Stimulated activated CD4-positive, alpha-beta T cell treated with anti-CD3 and anti-CD28 coated beads, Interleukin-2, amount 100 ng/mL, for 4 hours (primary cell): ENCODE results near the gene MICALL2.

ENCODE experiments used
- DNase-seq: peaks from one replicate; pipeline ENCODE4 v3.0.0-alpha.2; 2020; ENCODE audit warnings: low read depth

The MICALL2 gene

DNA sequence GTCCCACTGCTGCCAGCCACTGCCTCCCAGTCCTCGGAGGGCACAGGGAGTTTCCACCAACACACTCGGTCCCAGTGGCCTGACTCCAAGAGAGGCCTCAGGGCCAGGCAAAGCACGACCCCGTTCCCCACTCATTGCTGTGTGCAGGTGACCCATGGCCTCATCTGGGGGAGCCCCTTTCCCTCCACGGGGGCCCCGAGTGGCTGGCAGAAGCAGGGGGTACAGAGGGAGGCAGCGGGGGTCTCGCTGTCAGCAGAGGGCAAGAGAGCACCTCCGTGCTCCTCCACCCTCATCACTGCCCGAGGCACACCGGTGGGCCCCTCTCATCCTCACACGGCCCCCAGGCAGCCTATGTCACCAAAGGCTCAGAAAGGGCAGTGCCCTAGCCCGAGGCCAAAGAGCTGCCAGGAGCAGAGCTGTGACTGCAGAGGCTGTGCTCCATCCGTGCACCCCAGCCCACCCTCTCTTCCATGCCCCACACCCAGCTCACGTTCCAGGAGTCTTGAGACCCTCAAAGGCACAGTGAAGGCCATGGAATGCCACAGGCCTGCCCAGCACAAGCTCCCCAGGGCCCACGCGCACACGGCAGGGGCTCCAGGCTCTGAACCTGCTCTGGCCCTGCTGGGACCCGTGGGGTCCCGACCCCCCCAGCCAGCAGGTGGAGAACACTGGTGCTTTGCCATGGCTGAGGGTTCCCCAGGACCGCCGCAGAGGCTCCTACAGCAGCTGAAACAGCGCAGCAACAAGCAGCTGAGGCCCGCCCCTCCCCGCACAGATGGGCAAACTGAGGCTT lies 25.9 kb downstream of the MICALL2 start:
- no peak for DNase-seq

DNA sequence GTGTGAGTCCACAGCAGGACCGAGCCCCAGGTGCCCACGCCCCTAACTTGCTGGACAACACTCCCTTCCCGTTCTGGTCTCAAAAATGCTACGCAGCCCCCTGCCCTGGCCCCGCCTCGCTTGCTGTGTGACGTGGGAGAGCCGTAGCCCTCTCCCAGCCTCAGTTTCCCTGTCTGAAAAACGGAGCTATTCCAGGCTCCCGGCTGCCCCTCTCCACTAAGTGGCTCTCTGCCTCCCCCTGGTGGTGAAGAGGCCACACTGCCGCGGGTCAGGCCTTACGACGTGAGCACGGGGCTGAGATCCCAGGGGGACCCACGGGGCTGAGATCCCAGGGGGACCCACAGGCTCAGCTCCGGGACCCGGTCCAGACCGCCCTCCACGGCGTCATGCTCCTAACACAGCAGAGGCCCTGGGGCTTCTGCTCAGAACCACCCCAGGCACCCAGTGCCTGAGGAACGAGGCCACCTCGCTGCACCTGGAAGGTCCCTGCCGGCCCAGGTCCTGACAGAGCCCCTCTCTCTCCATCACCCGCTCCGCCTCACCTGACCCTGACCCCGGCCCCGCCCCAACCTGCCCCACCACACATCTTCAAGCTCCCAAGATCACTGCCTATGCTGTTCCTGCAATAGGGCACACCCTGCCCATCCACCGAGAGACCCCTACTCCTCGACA lies 26.7 kb downstream of the MICALL2 start:
- DNase-seq: peak; percentile 69

DNA sequence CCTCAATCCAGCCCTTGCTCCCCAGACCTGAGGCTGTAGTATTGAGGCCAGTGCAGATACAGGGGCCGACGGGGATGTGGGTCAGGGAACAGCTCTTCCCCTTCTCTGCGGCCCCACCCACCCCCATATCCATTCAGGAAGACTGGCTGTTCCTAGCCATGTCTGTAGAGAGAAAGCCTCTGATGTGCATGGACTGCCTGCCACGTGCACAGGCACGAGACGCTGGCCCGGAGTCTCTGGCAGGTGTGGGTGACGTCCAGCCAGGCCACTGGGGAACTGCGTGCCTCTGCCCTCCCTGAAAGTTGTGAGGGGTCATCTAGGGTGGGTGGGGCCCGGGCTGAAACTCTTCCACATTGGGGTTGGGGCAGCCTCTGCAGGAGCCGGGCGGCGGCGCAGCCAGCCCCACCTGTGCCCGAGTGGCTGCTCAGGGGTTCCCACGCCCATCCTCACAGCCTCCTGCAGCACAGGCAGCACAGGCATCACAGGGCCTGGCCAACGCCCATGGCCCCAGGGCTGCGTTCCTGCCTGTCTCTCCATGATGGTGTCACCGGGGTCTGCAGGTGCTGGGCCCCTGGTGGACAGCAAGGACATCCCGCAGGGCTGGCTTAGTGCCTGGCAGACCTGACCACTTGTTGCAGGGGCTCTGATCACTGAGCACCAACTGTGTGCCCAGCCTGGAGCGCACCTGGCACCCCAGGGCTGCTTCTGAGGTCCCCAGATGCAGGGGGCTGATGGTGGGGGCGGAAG lies 27.5 kb downstream of the MICALL2 start:
- no peak for DNase-seq

DNA sequence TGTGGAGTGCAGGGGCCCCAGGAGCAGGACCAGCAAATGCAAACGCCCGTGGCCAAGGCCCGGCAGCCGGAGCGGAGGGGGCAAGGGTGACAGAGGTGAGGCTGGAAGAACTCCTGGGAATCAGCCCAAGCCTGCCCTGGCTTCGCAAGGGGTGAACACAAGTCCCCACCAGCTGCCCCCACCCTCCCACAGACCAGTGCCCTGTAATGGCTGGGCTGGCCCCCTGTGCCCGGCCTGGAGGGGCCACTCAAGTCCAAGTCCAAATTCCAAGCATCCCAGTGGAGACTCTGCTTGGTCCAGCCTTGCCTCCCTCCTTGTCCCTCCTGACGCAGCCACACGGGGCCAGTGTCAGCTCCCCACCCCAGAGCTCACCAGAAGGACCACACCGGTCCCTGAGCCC lies 28.0 kb downstream of the MICALL2 start:
- DNase-seq: no peak

DNA sequence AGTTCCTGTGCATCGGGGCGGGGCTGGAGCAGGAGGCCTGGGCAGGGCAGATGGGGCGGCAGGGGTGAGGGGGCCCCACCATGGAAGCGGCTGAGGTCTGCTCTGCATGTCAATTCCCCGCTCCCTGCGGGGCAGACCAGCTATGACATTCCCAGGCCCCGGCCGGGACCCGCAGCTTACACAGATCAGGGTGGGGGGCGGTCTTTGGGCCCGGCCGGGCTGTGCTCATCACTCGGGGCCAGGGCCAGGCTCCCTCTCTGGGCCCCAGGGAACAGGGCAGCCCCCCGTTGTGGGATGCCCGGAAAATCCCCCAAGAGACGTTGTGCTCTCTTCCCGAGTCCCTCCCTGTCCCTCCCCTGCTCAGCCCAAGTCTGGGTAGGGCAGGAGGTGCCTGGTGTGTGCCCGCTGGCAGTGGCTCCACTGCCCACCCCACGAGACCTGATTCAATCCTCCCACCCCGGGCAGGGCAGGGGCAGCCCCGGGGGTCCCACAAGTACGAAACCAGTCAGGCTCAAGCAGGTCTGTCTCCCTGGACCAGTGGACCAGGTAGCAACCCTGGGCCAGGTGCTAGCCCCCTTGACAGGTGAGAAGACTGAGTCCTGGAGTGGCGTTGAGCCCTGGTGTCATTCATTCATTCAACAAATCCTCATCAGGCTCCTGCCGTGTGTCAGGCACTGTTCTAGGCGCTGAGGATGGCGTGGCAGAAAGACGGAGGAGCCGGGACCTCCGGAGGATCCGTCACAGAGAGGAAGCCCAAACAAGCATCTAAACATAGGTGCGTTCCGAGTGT lies 29.0 kb downstream of the MICALL2 start:
- no peak for DNase-seq

DNA sequence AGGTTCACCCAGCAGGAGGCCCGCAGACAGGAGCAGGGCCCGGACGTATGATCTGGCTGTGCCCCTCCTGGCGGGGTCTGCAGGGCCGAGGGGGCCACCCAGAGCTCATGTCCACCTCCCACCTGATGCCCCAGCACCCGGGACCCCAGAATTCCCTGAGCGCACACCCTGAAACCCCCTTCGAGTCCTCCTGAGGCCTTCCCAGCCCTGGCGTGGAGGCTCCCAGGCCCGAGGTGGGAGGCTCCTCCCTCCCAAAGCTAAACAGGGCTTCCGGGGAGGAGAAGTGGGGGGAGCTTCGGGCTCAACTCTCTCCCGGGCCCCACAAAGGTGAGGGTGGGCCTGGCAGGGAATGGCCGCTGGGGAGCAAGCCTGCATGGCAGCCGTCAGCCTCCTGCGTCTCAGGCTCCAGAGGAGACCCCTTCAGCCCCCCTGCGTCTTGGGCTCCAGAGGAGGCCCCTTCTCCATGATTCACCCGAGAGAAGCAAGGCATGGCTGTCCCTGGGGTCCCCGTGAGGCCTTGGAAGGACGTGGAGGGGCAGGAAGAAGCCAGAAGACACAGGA lies 30.2 kb downstream of the MICALL2 start:
- no peak for DNase-seq

DNA sequence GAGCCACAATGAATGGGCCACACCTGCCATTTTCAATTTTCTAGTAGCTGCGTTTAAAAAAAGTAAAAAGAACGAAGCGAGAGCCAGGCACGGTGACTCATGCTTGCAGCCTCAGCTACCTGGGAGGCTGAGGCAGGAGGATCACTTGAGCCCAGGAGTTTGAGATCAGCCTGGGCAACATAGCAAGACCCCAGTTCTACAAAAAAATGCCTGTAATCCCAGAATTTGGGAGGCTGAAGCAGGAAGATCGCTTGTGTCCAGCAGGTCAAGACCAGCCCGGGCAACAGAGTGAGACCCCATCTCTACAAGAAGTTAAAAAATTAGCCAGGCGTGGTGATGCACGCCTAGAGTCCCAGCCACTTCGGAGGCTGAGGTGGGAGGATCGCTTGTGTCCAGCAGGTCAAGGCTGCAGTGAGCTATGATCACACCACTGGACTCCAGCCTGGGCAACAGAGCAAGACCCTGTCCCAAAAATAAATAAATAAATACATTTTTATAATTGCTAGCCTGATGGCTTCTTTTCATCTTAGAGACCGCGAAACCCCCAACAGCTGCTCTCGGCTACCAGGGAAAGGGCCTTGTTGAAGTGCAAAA lies 32.1 kb downstream of the MICALL2 start:
- DNase-seq: no peak

DNA sequence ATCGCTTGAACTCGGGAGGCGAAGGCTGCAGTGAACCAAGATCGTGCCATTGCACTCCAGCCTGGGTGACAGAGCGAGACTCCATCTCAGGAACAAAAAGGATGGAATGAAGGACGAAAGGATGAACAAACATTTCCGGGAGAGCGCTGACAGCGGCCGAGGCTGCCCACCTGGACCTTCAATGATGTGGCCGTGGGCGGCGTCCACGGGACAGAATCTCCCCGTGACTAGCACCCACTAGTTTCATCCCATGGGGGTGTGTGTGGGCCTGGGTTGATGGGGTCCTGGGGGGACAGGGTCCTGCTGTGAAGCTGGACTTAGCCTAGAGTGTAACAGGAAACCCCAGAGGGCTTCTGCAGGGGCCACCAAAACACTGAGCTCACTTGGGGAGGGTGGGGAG lies 32.8 kb downstream of the MICALL2 start:
- DNase-seq: no peak

DNA sequence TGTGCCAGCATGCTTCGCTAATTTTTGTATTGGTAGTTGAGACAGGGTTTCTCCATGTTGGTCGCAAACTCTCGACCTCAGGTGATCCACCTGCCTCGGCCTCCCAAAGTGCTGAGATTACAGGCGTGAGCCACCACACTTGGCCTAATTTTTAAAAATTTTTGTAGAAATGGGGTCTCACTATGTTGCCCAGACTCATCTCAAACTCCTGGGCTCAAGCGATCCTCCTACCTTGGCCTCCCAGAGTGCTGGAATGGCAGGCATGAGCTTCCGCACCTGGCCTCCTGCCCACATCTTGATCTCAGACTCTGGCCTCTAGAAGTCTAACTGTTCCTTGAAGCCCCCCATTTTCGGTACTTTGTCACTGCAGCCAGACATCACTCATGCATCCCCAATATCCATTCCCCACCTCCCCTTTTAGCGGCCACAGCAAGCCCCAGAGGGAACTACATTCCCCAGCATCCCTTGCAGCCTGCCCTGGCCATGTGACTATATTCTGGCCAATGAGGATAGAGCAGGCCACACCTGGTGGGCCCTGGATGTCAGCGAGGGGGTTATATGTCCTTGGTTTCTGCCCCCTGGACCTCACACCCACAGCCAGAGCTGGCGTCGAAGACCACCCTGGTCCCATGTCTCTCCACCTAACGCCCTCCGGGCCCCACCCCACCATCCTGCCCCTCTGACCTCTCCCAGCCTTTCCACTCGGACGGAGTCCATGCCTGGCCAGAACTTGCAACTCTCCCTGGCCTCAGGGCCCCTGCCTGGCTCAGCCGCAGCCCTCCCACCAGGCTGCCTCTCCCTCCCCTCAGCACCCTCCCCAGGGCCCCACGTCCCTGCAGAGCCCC lies 33.8 kb downstream of the MICALL2 start:
- DNase-seq: no peak

DNA sequence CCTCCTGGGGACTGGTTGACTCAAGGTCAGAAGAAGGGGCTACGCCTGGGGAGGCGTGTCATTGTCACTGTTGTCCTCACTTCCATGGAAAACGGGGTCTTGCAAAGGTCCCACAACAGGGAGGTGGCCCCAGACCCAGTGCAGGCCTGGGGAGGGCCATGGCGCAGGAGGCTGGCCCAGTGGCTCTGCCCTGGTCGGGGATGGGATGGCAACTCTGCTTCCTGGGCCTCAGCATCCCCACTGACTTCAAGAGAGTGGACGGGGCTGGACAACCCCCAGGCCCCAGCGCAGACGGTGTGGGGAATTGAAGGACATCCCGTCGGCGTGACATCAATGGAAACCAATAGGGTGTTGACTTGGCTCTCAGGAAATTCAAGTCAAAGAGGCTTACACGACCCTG lies 35.2 kb downstream of the MICALL2 start:
- DNase-seq: no peak

DNA sequence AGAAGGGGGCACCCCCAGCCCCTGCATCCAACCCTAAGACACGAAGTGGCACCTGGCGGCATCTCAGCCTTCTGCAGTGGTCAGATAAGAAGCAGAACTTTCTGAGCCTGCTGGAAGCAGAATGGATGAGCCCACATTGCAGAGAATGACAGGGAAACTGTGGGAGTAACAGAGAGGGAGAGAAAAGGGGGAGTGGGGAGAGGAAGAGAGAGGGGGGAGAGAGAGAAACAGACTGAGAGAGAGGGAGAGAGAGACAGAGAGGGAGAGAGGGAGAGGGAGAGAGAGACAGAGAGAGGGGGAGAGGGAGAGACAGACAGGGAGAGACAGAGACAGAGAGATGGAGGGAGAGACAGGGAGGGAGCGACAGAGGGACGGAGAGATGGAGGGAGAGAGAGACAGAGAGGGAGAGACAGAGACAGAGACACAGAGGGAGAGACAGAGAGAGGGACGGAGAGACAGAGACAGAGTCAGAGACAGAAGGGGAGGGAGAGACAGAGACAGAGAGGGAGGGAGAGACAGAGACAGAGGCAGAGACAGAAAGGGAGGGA lies 35.9 kb downstream of the MICALL2 start:
- no peak for DNase-seq

DNA sequence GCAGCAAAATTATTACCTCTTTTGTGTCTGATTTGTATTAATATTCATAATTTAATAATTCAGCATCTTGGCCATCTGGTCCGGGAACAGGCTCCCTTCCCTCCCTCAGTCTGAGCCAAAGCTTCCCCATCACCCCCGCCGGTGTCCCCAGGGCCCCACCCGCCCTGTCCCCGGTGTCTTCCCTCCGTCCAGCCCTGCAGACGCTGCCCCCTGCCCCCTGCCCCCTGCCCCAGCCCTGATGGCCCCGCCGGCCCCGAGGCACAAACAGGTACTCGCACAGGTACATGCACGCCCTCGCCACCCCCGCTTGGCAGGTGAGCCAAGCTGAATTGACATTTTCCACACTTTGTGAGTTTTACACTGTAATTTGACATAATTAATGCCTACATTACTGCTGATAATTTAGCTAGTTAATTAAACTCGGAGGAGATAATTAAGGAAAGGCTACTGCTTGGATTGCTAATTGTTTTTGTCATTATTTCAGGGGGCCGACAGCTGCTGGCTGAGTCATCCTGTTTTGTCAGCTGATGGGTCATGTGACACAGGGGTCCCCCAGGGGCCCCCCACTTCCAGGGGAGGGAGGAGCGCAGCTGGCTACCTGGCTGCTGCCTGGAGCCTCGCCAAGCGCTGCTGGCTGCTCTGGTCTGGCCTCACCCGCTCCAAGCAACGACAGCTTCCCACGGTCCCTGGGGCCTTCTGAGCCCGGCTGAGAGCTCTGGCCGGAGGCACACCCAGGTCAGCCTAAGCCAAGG lies 36.6 kb downstream of the MICALL2 start:
- no peak for DNase-seq

DNA sequence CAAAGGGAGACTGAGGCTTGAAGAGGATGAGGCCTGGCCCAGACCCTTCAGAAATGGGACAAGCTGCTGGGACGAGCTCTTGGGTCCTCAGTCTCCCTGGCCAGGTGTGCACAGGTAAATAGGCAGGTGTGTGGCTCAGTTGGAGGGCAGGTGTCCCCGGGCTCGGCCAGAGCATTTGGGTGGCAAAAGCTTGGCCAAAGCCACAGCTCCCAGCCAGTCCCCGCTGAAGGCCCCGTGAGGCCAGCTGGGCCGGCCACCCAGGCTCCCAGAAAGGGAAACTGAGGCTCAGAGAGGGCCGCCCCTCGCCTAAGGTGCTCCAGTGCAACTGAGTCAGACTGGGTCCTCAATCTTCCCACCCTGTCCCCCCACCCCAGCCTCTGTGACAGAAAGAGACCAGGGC lies 37.3 kb downstream of the MICALL2 start:
- DNase-seq: no peak

DNA sequence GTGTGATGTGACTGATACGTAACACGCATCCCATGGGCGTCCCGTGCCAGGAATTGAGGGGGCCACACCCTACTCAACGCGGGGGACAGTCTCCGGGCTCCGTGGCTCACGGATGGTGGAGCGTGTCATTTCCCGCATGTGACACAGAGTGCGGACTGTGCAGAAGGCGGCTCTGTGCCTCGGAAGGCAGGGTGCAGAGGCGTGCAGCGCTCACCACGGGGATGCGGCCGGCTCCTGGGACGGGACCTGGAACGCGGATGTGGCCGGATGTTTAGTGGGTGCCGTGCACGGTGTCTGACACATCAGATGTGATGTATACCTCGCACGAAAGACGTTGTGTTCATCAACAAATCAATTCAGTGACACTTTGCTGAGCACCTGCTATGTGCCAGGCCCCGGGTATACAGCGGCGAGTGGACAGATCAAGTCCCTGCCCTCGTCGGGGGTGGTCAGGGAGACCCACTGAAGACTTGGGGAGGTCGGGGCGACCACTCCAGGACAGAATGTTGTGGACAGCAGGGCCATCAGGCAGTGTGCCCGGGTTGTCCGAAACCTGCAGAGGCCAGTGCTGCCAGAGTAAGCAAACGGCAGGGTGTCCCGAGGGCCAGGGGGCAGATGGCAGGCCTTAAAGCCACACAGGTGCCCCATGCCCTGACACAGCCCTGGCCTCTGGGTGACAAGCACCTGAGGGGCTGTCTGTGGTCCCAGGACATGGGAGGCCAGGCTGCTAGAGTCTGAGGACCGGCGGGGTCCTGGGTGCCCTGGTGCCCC lies 38.1 kb downstream of the MICALL2 start:
- DNase-seq: no peak

DNA sequence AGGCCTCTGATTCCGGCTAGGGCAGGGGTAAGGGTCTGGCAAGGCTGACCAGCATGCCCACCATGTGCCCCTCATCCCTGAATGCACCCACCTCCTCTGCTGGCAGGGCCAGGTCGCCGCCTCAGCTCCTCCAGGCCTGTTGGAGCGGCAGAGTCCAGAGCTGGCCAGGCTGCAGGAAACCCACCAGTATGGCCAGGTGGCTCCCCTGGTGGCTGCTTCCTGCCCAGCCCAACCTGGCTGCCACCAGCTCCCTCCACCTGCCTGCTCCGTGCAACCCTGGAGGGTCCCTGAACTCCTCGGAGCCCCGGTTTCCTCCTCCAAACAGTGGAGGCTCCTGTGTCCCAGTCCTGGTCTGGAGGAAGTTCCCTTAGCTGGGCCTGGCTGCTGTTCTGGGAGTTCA lies 39.6 kb downstream of the MICALL2 start:
- no peak for DNase-seq

DNA sequence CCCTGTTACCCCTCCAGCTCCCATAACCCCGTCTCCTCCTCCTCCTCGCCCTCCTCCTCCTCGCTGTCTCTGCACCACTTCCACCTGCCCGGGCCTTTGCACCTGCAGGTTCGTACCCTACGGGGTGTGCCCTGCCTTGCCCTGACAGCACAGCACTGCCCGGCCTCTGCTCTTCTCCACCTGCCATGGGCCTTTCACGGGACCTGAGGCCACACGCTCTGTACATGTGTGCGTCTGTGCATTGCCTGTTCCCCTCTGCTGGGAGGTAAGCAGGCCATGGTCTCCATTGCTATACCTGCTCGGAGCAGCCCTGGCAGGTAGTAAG lies 40.0 kb downstream of the MICALL2 start:
- no peak for DNase-seq

DNA sequence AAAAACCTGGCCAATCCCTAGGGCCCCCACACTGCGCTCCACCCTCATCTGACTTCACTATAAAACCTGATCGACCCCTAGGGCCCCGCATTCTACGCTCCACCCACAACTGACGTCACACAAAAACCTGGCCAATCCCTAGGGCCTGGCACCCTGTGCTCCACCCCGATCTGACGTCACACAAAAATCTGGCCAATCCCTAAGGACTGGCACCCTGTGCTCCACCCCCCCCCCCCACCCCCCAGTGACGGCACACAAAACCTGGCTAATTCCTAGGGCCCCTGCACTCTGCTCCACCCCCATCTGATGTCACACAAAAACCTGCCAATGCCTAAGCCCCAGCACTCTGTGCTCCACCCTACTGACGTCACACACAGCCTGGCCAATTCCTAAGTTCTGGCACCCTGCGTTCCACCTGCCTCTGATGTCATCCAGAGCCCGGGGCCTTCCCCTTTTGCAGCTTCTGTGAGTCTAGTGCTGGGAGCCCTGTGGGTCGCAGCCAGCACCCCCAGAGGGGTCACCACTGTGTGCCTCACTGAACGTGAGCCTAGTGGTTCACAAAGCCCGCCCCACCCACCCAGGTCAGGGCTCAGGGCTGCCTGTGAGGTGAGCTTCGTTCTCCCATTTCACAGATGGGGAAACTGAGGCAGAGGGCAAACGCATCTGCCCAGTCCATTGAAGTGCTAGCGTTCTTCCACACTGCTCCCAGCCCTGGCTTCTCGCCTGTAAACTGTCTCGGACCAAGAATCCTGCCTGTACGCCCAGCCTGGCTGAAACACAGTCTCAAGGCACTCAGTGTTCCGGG lies 40.6 kb downstream of the MICALL2 start:
- no peak for DNase-seq

DNA sequence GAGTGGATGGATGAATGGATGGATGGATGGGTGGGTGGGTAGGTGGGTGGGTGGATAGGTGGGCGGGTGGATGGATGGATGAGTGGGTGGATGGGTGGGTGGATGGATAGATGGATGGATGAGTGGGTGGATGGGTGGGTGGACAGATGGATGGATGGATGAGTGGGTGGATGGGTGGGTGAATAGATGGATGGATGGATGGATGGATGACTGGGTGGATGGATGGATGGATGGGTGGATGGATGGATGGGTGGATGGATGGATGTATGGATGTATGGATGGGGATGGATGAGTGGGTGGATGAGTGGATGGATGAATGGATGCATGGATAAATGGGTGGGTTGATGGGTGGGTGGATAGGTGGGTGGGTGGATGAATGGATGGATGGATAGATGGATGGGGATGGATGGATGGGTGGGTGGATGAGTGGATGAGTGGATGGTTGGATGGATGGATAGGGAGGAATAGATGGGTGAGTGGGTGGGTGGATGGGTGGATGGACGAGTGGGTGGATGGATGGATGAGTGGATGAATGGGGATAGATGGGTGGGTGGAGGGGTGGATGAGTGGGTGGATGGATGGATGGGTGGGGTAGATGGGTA lies 43.8 kb downstream of the MICALL2 start:
- no peak for DNase-seq
